HCT116 (cell line): Measurements from ENCODE around the gene NGFR. TPM values are rescaled to one million over a fixed set of nuclear protein-coding genes. Genes with fewer than 3 reads are reported as not detected.

Source experiments
- ATAC-seq: fragments of 200-7000 bp; cut with Tn5 transposase; 2 replicates; pipeline ENCODE4 v1.9.1; 2020; ENCODE audit warnings: mild to moderate bottlenecking, moderate library complexity
- BruUV-seq: library from RNA; stranded (reverse); fragments of 400-500 nt; replicated peaks from 2 replicates; lab custom pipeline; 2021; lab: Mats Ljungman, UMichigan
- CTCF ChIA-PET: fragments of 300-600 bp; sonication (Branson Sonifier 250); formaldehyde crosslinking; loops from one replicate; lab custom pipeline; 2021; ENCODE audit warnings: antibody characterized with exemption; lab: Charles Lee
- POLR2A ChIA-PET: fragments of 300-600, 350-600 bp; sonication (Branson Sonifier 250); formaldehyde crosslinking; loops from one replicate; lab custom pipeline; 2021; ENCODE audit warnings: antibody characterized with exemption; lab: Charles Lee
- RAD21 ChIA-PET, 2 experiments: fragments of 300-600 bp; sonication (Branson Sonifier 250); formaldehyde crosslinking; loops; one replicate each; lab custom pipeline; 2023; ENCODE audit warnings: low total read pairs in 2 of 2; ENCODE audit not compliant: uncharacterized antibody in 2 of 2, unreplicated experiment in 2 of 2, low non-redundant PET in 1 of 2; lab: Charles Lee
- DNase-seq: peaks from one replicate; pipeline ENCODE4 v3.0.0-alpha.2; 2010; ENCODE audit warnings: low read depth, low spot score
- H2AFZ ChIP-seq: fragments of 200-600 bp; shearing (Covaris generic), sonication (generic); 2 replicates; pipeline ENCODE4 v1.6.1; 2017; ENCODE audit warnings: low read depth, mixed run types, mixed read lengths, antibody characterized with exemption, low read length; ENCODE audit not compliant: poor library complexity, severe bottlenecking
- H3K27ac ChIP-seq: 2 replicates; pipeline ENCODE4 v1.5.1; 2012; ENCODE audit warnings: low read depth, low read length
- H3K27me3 ChIP-seq: fragments of 200-600 bp; sonication (generic); 2 replicates; pipeline ENCODE4 v1.6.1; 2016; ENCODE audit warnings: mixed run types, low read length, mixed read lengths; ENCODE audit not compliant: insufficient read depth
- H3K36me3 ChIP-seq, 2 experiments: fragments of 200-500 bp in 1 of 2; fragments of 200-600 bp in 1 of 2; sonication (Bioruptor generic) in 1 of 2; sonication (generic) in 1 of 2; 2 replicates each; pipeline versions ENCODE4 v1.5.1 to v1.6.1; 2014 to 2016; ENCODE audit warnings: low read length in 2 of 2, inconsistent platforms in 1 of 2, mixed read lengths in 1 of 2, mixed run types in 1 of 2; ENCODE audit not compliant: insufficient read depth in 2 of 2, control insufficient read depth in 1 of 2
- H3K4me1 ChIP-seq, 2 experiments: fragments of 200-600 bp in 1 of 2; sonication (generic) in 1 of 2; 2 replicates each; pipeline versions ENCODE4 v1.5.1 to v1.6.1; 2012 to 2017; ENCODE audit warnings: low read length in 2 of 2, inconsistent platforms in 1 of 2, mild to moderate bottlenecking in 1 of 2, mixed read lengths in 1 of 2, mixed run types in 1 of 2, moderate library complexity in 1 of 2; ENCODE audit not compliant: insufficient read depth in 2 of 2, control insufficient read depth in 1 of 2
- H3K4me2 ChIP-seq: fragments of 200-600 bp; sonication (generic); 2 replicates; pipeline ENCODE4 v1.6.1; 2017; ENCODE audit warnings: mixed run types, low read length, mixed read lengths
- H3K4me3 ChIP-seq, 2 experiments: fragments of 200-600 bp in 1 of 2; sonication (generic) in 1 of 2; replicated peaks in 1 of 2; 2 replicates each; pipeline ENCODE4 v1.5.1; 2011 to 2016; ENCODE audit warnings: low read length in 2 of 2, control low read depth in 1 of 2, low read depth in 1 of 2, mild to moderate bottlenecking in 1 of 2, mixed read lengths in 1 of 2, mixed run types in 1 of 2
- H3K79me2 ChIP-seq: fragments of 200-600 bp; sonication (generic); 2 replicates; pipeline ENCODE4 v1.6.1; 2017; ENCODE audit warnings: mild to moderate bottlenecking, mixed run types, low read length, moderate library complexity, mixed read lengths; ENCODE audit not compliant: insufficient read depth
- H3K9ac ChIP-seq: fragments of 200-600 bp; sonication (generic); 2 replicates; pipeline ENCODE4 v1.6.1; 2016; ENCODE audit warnings: low read length, mixed read lengths
- H3K9me2 ChIP-seq: fragments of 200-600 bp; sonication (generic), shearing (Covaris generic); 2 replicates; pipeline ENCODE4 v1.6.1; 2017; ENCODE audit warnings: mixed run types, mild to moderate bottlenecking, moderate library complexity; ENCODE audit not compliant: insufficient read depth
- H3K9me3 ChIP-seq, 2 experiments: fragments of 200-500 bp in 1 of 2; fragments of 200-600 bp in 1 of 2; sonication (Bioruptor generic) in 1 of 2; sonication (generic) in 1 of 2; 2 replicates each; pipeline ENCODE4 v1.6.1; 2014 to 2017; ENCODE audit warnings: low read length in 2 of 2, mixed read lengths in 2 of 2, inconsistent platforms in 1 of 2, low read depth in 1 of 2, mild to moderate bottlenecking in 1 of 2, mixed run types in 1 of 2, moderate library complexity in 1 of 2; ENCODE audit not compliant: control insufficient read depth in 1 of 2, insufficient read depth in 1 of 2
- H4K20me1 ChIP-seq: fragments of 200-600 bp; sonication (generic), shearing (Covaris generic); 2 replicates; pipeline ENCODE4 v1.6.1; 2017; ENCODE audit warnings: mixed run types, mild to moderate bottlenecking, moderate library complexity; ENCODE audit not compliant: insufficient read depth
- CBX3 ChIP-seq: IDR thresholded peaks from 2 replicates; pipeline ENCODE4 v1.6.1; 2012; ENCODE audit warnings: low read depth
- ELF1 ChIP-seq: IDR thresholded peaks from 2 replicates; pipeline ENCODE4 v1.6.1; 2012; ENCODE audit warnings: low read depth, borderline replicate concordance
- EZH2 ChIP-seq: fragments of 200-600 bp; sonication (generic); IDR thresholded peaks from 2 replicates; pipeline ENCODE4 v1.6.1; 2017; ENCODE audit warnings: antibody characterized with exemption, mixed run types
- EZH2phosphoT487 ChIP-seq: fragments of 200-600 bp; IDR thresholded peaks from 2 replicates; pipeline ENCODE4 v1.6.1; 2018; ENCODE audit warnings: antibody characterized with exemption, borderline replicate concordance
- FOSL1 ChIP-seq: IDR thresholded peaks from 2 replicates; pipeline ENCODE4 v1.6.1; 2012; ENCODE audit warnings: low read depth
- JUND ChIP-seq: IDR thresholded peaks from 2 replicates; pipeline ENCODE4 v1.6.1; 2012
- POLR2A ChIP-seq: IDR thresholded peaks from 2 replicates; pipeline ENCODE4 v1.7.0; 2011; ENCODE audit warnings: borderline replicate concordance; ENCODE audit not compliant: insufficient read depth, insufficient read length; ENCODE audit errors: extremely low read depth
- RAD21 ChIP-seq: IDR thresholded peaks from 2 replicates; pipeline ENCODE4 v1.6.1; 2012; ENCODE audit warnings: low read depth, mild to moderate bottlenecking
- SIN3A ChIP-seq: IDR thresholded peaks from 2 replicates; pipeline ENCODE4 v1.6.1; 2012; ENCODE audit warnings: low read depth
- SP1 ChIP-seq: IDR thresholded peaks from 2 replicates; pipeline ENCODE4 v1.6.1; 2012; ENCODE audit warnings: low read depth
- TCF7L2 ChIP-seq: IDR thresholded peaks from 2 replicates; pipeline ENCODE4 v1.7.0; 2011; ENCODE audit warnings: borderline replicate concordance, inconsistent platforms; ENCODE audit not compliant: insufficient read depth, insufficient read length; ENCODE audit errors: extremely low read depth
- YY1 ChIP-seq: IDR thresholded peaks from 2 replicates; pipeline ENCODE4 v1.6.1; 2011; ENCODE audit warnings: low read length, low read depth, moderate library complexity, mild to moderate bottlenecking; ENCODE audit not compliant: insufficient replicate concordance; ENCODE audit errors: extremely low read depth
- intact Hi-C: fragments of 100-400 bp; cut with micrococcal nuclease; formaldehyde crosslinking; loops from 2 replicates; pipeline ENCODE4 v1.10.0; 2022
- total RNA-seq: library from RNA; stranded (reverse); gene quantifications from one replicate; pipeline ENCODE4 v1.2.1, GENCODE V29; 2021; ENCODE audit not compliant: unreplicated experiment
- TF ChIP-seq, protein P1 (sequence below): IDR thresholded peaks from 2 replicates; pipeline ENCODE4 v1.6.1; 2012; ENCODE audit warnings: low read depth
- TF ChIP-seq, protein P2 (sequence below): IDR thresholded peaks from 2 replicates; pipeline ENCODE4 v1.6.1; 2012
- TF ChIP-seq, protein P3 (sequence below), 3 experiments: fragments of 200-600 bp in 1 of 3; sonication (generic) in 1 of 3; IDR thresholded peaks in 2 of 3; conservative IDR thresholded peaks in 1 of 3; 2 replicates each; pipeline ENCODE4 v1.5.1; 2012 to 2017; ENCODE audit warnings: low read depth in 2 of 3, low read length in 2 of 3, antibody characterized with exemption in 1 of 3, borderline replicate concordance in 1 of 3, control low read depth in 1 of 3, mild to moderate bottlenecking in 1 of 3, mixed read lengths in 1 of 3, mixed run types in 1 of 3, moderate library complexity in 1 of 3; ENCODE audit not compliant: insufficient read depth in 1 of 3
- TF ChIP-seq, protein P4 (sequence below): IDR thresholded peaks from 2 replicates; pipeline ENCODE4 v1.6.1; 2012

Gene NGFR
- total RNA-seq, 1 experiment from 2014 or later: 6.1 TPM

DNA sequence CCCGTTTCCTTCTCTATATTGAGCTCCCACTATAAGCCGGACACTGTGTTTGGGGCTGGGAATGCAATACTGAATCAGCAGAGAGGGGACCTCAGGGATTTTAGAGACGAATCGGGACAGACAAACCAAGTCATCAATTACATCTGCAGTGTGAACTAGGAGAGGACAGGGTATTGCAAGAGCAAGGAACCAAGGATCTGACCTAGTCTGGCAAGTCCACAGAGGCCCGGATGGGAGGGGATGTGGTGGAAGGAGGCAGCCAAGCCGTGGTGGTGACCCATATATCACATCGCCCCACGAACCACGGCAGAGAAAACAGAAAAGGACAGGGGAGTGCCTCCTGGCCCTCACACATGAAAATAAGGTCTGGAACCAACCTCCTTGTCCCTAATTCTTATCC lies 52.5 kb downstream of the NGFR start (continued):
- TF ChIP-seq, protein P1, sequence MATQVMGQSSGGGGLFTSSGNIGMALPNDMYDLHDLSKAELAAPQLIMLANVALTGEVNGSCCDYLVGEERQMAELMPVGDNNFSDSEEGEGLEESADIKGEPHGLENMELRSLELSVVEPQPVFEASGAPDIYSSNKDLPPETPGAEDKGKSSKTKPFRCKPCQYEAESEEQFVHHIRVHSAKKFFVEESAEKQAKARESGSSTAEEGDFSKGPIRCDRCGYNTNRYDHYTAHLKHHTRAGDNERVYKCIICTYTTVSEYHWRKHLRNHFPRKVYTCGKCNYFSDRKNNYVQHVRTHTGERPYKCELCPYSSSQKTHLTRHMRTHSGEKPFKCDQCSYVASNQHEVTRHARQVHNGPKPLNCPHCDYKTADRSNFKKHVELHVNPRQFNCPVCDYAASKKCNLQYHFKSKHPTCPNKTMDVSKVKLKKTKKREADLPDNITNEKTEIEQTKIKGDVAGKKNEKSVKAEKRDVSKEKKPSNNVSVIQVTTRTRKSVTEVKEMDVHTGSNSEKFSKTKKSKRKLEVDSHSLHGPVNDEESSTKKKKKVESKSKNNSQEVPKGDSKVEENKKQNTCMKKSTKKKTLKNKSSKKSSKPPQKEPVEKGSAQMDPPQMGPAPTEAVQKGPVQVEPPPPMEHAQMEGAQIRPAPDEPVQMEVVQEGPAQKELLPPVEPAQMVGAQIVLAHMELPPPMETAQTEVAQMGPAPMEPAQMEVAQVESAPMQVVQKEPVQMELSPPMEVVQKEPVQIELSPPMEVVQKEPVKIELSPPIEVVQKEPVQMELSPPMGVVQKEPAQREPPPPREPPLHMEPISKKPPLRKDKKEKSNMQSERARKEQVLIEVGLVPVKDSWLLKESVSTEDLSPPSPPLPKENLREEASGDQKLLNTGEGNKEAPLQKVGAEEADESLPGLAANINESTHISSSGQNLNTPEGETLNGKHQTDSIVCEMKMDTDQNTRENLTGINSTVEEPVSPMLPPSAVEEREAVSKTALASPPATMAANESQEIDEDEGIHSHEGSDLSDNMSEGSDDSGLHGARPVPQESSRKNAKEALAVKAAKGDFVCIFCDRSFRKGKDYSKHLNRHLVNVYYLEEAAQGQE: no peak

DNA sequence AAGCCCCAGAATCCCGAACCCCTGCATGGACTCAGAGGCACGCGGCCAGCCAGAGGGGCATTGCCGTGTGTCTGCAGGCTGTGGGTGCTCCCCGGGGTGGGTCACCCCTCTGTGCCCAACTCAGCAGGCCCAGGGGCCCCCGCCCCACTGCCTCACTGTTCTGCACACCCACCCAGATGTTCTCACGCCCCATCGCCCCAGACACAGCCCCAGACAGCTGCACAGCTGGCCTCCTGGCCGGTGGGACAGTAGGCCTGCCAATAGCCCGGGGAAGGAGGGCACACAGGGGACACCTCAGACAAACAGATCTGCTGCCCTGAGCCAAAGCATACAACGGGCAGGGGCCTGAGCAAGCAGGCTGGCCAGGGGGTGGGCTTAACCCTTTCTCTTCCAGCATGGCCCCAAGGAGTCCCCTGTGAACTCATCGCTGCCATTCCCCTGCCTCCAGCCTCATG lies 53.0 kb downstream of the NGFR start:
- no TSS peak for BruUV-seq
- Histone ChIP-seq H3K4me3 (no peak overlapping the region), H2AFZ (no peak overlapping the region), H4K20me1 (no peaks in the 10 kb centered on the region), H3K9me2 (no peaks in the 10 kb centered on the region), H3K4me2 (no peak overlapping the region), H3K79me2 (no peaks in the 10 kb centered on the region), H3K4me1 (no peaks in the 10 kb centered on the region), H3K27ac (no peak overlapping the region), H3K27me3 (no peaks in the 10 kb centered on the region), H3K9me3 (no peaks in the 10 kb centered on the region; a peak in 1 of 4 replicates), H3K36me3 (no peaks in the 10 kb centered on the region), H3K9ac (no peak overlapping the region)
- no peak for ATAC-seq
- CTCF ChIA-PET: interaction anchor here (1.1 to 1.5 kb wide), 5 partner anchors 52 to 233 kb away, joined by 3 to 5 read pairs (median 3); partner anchors contain the start of gene PHB1
- RAD21 ChIA-PET: no interaction called here
- POLR2A ChIA-PET: no interaction called here
- DNase-seq: no peak
- intact Hi-C loops: loop anchor here (1.0 to 2.0 kb wide), 4 partner anchors 53 to 233 kb away; partner anchors contain the start of gene NGFR
- TF ChIP-seq, protein P2, sequence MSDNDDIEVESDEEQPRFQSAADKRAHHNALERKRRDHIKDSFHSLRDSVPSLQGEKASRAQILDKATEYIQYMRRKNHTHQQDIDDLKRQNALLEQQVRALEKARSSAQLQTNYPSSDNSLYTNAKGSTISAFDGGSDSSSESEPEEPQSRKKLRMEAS: no peak
- TF ChIP-seq EZH2phosphoT487 (no peak), EZH2 (no peak), YY1 (no peak), RAD21 (no peak), FOSL1 (no peak), SP1 (no peak), JUND (no peak), POLR2A (no peak), ELF1 (no peak), SIN3A (no peak), TCF7L2 (no peak), CBX3 (no peak)
- TF ChIP-seq, protein P1: no peak
- TF ChIP-seq, protein P3, sequence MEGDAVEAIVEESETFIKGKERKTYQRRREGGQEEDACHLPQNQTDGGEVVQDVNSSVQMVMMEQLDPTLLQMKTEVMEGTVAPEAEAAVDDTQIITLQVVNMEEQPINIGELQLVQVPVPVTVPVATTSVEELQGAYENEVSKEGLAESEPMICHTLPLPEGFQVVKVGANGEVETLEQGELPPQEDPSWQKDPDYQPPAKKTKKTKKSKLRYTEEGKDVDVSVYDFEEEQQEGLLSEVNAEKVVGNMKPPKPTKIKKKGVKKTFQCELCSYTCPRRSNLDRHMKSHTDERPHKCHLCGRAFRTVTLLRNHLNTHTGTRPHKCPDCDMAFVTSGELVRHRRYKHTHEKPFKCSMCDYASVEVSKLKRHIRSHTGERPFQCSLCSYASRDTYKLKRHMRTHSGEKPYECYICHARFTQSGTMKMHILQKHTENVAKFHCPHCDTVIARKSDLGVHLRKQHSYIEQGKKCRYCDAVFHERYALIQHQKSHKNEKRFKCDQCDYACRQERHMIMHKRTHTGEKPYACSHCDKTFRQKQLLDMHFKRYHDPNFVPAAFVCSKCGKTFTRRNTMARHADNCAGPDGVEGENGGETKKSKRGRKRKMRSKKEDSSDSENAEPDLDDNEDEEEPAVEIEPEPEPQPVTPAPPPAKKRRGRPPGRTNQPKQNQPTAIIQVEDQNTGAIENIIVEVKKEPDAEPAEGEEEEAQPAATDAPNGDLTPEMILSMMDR (IDR thresholded peaks at IDR 0.05 in 2 of 3, conservative IDR thresholded peaks at IDR 0.05 in 1 of 3; ENCODE audit: borderline replicate concordance in 1 of 3, insufficient read depth in 1 of 3, low read depth in 2 of 3, low read length in 2 of 3): no peak
- TF ChIP-seq, protein P4, sequence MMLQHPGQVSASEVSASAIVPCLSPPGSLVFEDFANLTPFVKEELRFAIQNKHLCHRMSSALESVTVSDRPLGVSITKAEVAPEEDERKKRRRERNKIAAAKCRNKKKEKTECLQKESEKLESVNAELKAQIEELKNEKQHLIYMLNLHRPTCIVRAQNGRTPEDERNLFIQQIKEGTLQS: no peak
